Measurements from ENCODE around the gene BCAP29. TPM values are rescaled to one million over a fixed set of nuclear protein-coding genes. Genes with fewer than 3 reads are reported as not detected.

BCAP29 gene
- total RNA-seq, 2 donors from 2014 or later: 39.5 to 46.0 TPM

GRCh38 chr7:107538001-107538400 lies 42.0 kb upstream of the BCAP29 start:
- Histone ChIP-seq H3K4me3 (ENCODE audit: low read length) (no peak overlapping the region), H3K27ac (ENCODE audit: low read depth, low read length) (no peak overlapping the region), H3K27me3 (ENCODE audit: control insufficient read depth, insufficient read depth, low read length, poor library complexity, severe bottlenecking) (no peaks in the 10 kb centered on the region), H3K9ac (ENCODE audit: extremely low read depth, low read length, poor library complexity, severe bottlenecking) (no peak overlapping the region), H3K9me3 (ENCODE audit: control insufficient read depth, low read length) (peaks cover 4% of the 10 kb centered on the region), H3K36me3 (ENCODE audit: control insufficient read depth, insufficient read depth, low read length) (peaks cover 5% of the 10 kb centered on the region), H3K4me1 (ENCODE audit: control insufficient read depth, insufficient read depth, low read length) (no peaks in the 10 kb centered on the region)
- no peak overlapping the region for H3K27ac Mint-ChIP-seq
- no peak overlapping the region for H3K4me3 Mint-ChIP-seq
- DNase-seq: no peak
- WGBS, 2 experiments (ENCODE audit: insufficient coverage in 1 of 2, insufficient read length in 1 of 2): 82 to 88% methylated on average over 2 of the region's 2 CpGs
- H3K27me3 Mint-ChIP-seq (ENCODE audit: insufficient read depth): no peaks in the 10 kb centered on the region
- no peaks in the 10 kb centered on the region for H3K4me1 Mint-ChIP-seq
- no peak for TF ChIP-seq CTCF (conservative IDR thresholded peaks at IDR 0.05)
- H3K9me3 Mint-ChIP-seq: peaks cover 24% of the 10 kb centered on the region
- peaks cover 51% of the 10 kb centered on the region for H3K36me3 Mint-ChIP-seq (ENCODE audit: low read depth)

DNA sequence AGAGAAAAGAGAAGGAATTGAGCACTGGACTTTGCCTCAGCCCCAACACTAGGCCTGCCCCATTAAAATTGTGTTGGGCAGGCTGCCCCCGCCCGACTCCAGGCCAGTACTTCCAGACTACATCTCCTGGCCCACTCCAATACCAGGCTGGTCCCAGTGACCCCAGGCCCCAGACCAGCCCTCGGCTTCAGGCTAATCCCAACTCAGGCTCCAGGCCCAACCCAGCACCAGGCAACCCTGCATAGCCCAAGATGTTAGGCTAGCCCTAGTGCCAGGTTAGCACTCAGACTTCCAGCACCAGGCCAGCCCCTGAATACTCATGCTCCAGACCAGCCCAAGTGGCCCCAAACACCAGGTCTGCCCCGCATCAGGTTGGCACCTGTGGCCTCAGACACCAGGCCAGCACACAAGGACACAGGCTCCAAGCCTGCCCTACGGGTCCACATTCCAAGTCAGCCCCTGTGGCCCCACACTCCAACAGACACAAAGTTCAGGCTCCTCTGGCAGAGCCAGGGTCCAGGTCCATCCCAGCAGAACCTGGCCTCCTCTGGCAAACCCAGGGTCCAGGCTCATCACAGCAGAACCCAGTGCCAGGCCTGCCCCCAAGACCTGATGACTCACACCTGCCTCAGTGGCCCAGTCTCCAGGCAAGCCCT lies 36.6 kb upstream of the BCAP29 start:
- H3K4me1 ChIP-seq (ENCODE audit: control insufficient read depth, insufficient read depth, low read length): no peaks in the 10 kb centered on the region
- H3K9me3 Mint-ChIP-seq: peaks cover 17% of the 10 kb centered on the region
- 84 to 100% methylated on average over 1 to 5 of the region's 5 CpGs for WGBS, 2 experiments (ENCODE audit: insufficient coverage in 1 of 2, insufficient read length in 1 of 2)
- no peaks in the 10 kb centered on the region for H3K27me3 ChIP-seq (ENCODE audit: control insufficient read depth, insufficient read depth, low read length, poor library complexity, severe bottlenecking)
- DNase-seq: no peak
- no peak overlapping the region for H3K27ac ChIP-seq (ENCODE audit: low read depth, low read length)
- peaks cover 39% of the 10 kb centered on the region for H3K36me3 ChIP-seq (ENCODE audit: control insufficient read depth, insufficient read depth, low read length)
- H3K4me3 ChIP-seq (ENCODE audit: low read length): no peak overlapping the region
- H3K4me3 Mint-ChIP-seq: no peak overlapping the region
- peak overlapping the region; percentile 30 for H3K27ac Mint-ChIP-seq
- peaks cover 19% of the 10 kb centered on the region for H3K9me3 ChIP-seq (ENCODE audit: control insufficient read depth, low read length)
- no peaks in the 10 kb centered on the region for H3K4me1 Mint-ChIP-seq
- H3K36me3 Mint-ChIP-seq (ENCODE audit: low read depth): peaks cover 51% of the 10 kb centered on the region
- H3K9ac ChIP-seq (ENCODE audit: extremely low read depth, low read length, poor library complexity, severe bottlenecking): no peak overlapping the region
- no peak for TF ChIP-seq CTCF (conservative IDR thresholded peaks at IDR 0.05)
- H3K27me3 Mint-ChIP-seq (ENCODE audit: insufficient read depth): no peaks in the 10 kb centered on the region

DNA sequence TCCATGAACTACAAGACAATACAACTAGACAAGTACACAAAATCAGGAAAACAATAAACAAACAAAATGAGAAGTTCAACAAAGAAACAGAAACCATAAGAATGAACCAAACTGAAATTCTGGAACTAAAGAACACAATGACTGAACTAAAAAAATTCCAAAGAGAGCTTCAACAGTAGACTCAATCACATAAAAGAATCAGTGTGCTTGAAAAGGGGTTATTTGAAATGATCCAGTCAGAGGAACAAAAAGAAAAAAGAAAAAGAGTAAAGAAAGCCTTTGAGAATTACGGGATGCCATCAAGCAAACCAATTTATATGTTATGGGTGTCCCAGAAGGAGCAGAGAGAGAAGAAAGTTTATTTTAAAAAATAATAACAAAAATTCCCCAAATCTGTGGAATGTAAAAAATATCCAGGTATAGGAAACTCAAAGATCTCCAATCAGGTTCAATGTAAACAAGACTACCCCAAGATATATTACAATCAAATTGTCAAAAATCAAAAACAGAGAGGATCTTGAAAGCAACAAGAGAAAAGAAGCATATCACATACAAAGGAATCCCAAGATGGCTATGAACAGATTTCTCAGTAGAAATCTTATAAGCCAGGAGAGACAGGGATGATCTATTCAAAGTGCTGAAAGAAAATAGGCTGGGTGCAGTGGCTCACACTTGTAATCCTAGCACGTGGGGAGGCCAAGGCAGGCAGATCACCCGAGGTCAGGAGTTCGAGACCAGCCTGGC lies 35.0 kb upstream of the BCAP29 start:
- H3K36me3 Mint-ChIP-seq (ENCODE audit: low read depth): peaks cover 57% of the 10 kb centered on the region
- H3K4me1 ChIP-seq (ENCODE audit: control insufficient read depth, insufficient read depth, low read length): no peaks in the 10 kb centered on the region
- WGBS, 2 experiments (ENCODE audit: insufficient coverage in 1 of 2, insufficient read length in 1 of 2): 80% methylated on average over 4 of the region's 4 CpGs; no CpG with 5 or more reads in 1 of the 2 experiments
- H3K9me3 ChIP-seq (ENCODE audit: control insufficient read depth, low read length): peaks cover 19% of the 10 kb centered on the region
- H3K9me3 Mint-ChIP-seq: peaks cover 17% of the 10 kb centered on the region
- DNase-seq: no peak
- H3K9ac ChIP-seq (ENCODE audit: extremely low read depth, low read length, poor library complexity, severe bottlenecking): no peak overlapping the region
- H3K4me3 Mint-ChIP-seq: no peak overlapping the region
- no peak overlapping the region for H3K27ac ChIP-seq (ENCODE audit: low read depth, low read length)
- no peaks in the 10 kb centered on the region for H3K27me3 ChIP-seq (ENCODE audit: control insufficient read depth, insufficient read depth, low read length, poor library complexity, severe bottlenecking)
- H3K27ac Mint-ChIP-seq: no peak overlapping the region
- peaks cover 44% of the 10 kb centered on the region for H3K36me3 ChIP-seq (ENCODE audit: control insufficient read depth, insufficient read depth, low read length)
- no peaks in the 10 kb centered on the region for H3K4me1 Mint-ChIP-seq
- no peak for TF ChIP-seq CTCF (conservative IDR thresholded peaks at IDR 0.05)
- H3K4me3 ChIP-seq (ENCODE audit: low read length): no peak overlapping the region
- no peaks in the 10 kb centered on the region for H3K27me3 Mint-ChIP-seq (ENCODE audit: insufficient read depth)
